NCI-H69 (cell line): ENCODE results near the gene DDB1.

Experiments used
- DNase-seq: peaks from one replicate; lab custom pipeline; 2025; lab: John Stamatoyannopoulos, UW

Gene DDB1

GRCh38 chr11:61354208-61354607 is 21.3 kb upstream of the DDB1 start:
- no peak for DNase-seq

GRCh38 chr11:61353131-61354067 is 20.5 kb upstream of the DDB1 start:
- DNase-seq = no peak

GRCh38 chr11:61352038-61352437 is 19.1 kb upstream of the DDB1 start:
- no peak for DNase-seq

- no peak for DNase-seq
Measured at GRCh38 chr11:61350803-61351202, 17.9 kb upstream of the DDB1 start.

- DNase-seq = no peak
Measured at GRCh38 chr11:61350336-61350735, 17.4 kb upstream of the DDB1 start.

- no peak for DNase-seq
Measured at GRCh38 chr11:61349916-61350315, 17.0 kb upstream of the DDB1 start.

- DNase-seq = no peak
Measured at GRCh38 chr11:61349189-61349751, 16.4 kb upstream of the DDB1 start.

- no peak for DNase-seq
Measured at GRCh38 chr11:61347916-61348461, 15.1 kb upstream of the DDB1 start.

- no peak for DNase-seq
Measured at GRCh38 chr11:61345954-61346843, 13.3 kb upstream of the DDB1 start.

- DNase-seq = peak; percentile 52
Measured at GRCh38 chr11:61345170-61345610, 12.3 kb upstream of the DDB1 start.

GRCh38 chr11:61343792-61344745 is 11.2 kb upstream of the DDB1 start:
- DNase-seq = no peak

- DNase-seq = no peak
Measured at GRCh38 chr11:61342207-61342803, 9.4 kb upstream of the DDB1 start.

- DNase-seq = no peak
Measured at GRCh38 chr11:61341706-61342105, 8.8 kb upstream of the DDB1 start.

- no peak for DNase-seq
Measured at GRCh38 chr11:61340979-61341378, 8.1 kb upstream of the DDB1 start.

- DNase-seq = no peak
Measured at GRCh38 chr11:61339490-61339878, 6.6 kb upstream of the DDB1 start.

GRCh38 chr11:61338783-61339489 is 6.0 kb upstream of the DDB1 start:
- DNase-seq = no peak

- no peak for DNase-seq
Measured at GRCh38 chr11:61337706-61338470, 5.0 kb upstream of the DDB1 start.

GRCh38 chr11:61336171-61336935 is 3.4 kb upstream of the DDB1 start:
- DNase-seq = peak; percentile 90
